ENCODE results near the gene BNIP2.

DNA sequence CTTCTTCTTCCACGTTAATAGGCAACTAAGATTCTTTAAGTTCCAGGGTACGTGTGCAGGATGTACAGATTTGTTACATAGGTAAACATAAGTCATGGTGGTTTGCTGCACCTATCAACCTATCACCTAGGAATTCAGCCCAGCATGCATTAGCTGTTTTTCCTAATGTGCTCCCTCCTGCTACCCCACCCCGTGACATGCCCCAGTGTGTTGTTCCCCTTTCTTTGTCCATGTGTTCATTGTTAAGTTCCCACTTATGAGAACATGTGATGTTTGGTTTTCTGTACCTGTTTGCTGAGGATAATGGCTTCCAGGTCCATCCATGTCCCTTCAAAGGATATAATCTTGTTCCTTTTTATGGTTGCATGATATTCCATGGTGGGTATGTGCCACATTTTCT is 52.9 kb downstream of the BNIP2 start:
- TF ChIP-seq, protein P1, sequence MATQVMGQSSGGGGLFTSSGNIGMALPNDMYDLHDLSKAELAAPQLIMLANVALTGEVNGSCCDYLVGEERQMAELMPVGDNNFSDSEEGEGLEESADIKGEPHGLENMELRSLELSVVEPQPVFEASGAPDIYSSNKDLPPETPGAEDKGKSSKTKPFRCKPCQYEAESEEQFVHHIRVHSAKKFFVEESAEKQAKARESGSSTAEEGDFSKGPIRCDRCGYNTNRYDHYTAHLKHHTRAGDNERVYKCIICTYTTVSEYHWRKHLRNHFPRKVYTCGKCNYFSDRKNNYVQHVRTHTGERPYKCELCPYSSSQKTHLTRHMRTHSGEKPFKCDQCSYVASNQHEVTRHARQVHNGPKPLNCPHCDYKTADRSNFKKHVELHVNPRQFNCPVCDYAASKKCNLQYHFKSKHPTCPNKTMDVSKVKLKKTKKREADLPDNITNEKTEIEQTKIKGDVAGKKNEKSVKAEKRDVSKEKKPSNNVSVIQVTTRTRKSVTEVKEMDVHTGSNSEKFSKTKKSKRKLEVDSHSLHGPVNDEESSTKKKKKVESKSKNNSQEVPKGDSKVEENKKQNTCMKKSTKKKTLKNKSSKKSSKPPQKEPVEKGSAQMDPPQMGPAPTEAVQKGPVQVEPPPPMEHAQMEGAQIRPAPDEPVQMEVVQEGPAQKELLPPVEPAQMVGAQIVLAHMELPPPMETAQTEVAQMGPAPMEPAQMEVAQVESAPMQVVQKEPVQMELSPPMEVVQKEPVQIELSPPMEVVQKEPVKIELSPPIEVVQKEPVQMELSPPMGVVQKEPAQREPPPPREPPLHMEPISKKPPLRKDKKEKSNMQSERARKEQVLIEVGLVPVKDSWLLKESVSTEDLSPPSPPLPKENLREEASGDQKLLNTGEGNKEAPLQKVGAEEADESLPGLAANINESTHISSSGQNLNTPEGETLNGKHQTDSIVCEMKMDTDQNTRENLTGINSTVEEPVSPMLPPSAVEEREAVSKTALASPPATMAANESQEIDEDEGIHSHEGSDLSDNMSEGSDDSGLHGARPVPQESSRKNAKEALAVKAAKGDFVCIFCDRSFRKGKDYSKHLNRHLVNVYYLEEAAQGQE (IDR thresholded peaks at IDR 0.05): no peak
- TF ChIP-seq, protein P2, sequence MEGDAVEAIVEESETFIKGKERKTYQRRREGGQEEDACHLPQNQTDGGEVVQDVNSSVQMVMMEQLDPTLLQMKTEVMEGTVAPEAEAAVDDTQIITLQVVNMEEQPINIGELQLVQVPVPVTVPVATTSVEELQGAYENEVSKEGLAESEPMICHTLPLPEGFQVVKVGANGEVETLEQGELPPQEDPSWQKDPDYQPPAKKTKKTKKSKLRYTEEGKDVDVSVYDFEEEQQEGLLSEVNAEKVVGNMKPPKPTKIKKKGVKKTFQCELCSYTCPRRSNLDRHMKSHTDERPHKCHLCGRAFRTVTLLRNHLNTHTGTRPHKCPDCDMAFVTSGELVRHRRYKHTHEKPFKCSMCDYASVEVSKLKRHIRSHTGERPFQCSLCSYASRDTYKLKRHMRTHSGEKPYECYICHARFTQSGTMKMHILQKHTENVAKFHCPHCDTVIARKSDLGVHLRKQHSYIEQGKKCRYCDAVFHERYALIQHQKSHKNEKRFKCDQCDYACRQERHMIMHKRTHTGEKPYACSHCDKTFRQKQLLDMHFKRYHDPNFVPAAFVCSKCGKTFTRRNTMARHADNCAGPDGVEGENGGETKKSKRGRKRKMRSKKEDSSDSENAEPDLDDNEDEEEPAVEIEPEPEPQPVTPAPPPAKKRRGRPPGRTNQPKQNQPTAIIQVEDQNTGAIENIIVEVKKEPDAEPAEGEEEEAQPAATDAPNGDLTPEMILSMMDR (IDR thresholded peaks at IDR 0.05): no peak
- no peak for TF ChIP-seq MYC (IDR thresholded peaks at IDR 0.05; ENCODE audit: borderline replicate concordance, low read length)
- no peak for TF ChIP-seq POLR2A (IDR thresholded peaks at IDR 0.05; ENCODE audit: low read length)
- no peak for TF ChIP-seq JUNB (IDR thresholded peaks at IDR 0.05)
- TF ChIP-seq, protein P3, sequence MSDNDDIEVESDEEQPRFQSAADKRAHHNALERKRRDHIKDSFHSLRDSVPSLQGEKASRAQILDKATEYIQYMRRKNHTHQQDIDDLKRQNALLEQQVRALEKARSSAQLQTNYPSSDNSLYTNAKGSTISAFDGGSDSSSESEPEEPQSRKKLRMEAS (IDR thresholded peaks at IDR 0.05): no peak
- no peak for TF ChIP-seq SMC3 (IDR thresholded peaks at IDR 0.05)
- TF ChIP-seq CEBPB (IDR thresholded peaks at IDR 0.05): no peak
- no peak for TF ChIP-seq TP53 (CRISPR knock-in tag; IDR thresholded peaks at IDR 0.05)
- no peak for TF ChIP-seq CHD2 (IDR thresholded peaks at IDR 0.05; ENCODE audit: low read length, partially characterized antibody)
- TF ChIP-seq EP300 (IDR thresholded peaks at IDR 0.05): no peak
